GM19397 (cell line): ENCODE measurements around the gene TLN1.

ENCODE experiments used
- ATAC-seq: cut with Tn5 transposase; IDR thresholded peaks from one replicate; pipeline ENCODE4 v1.9.1; 2021; ENCODE audit warnings: mild to moderate bottlenecking, moderate library complexity; ENCODE audit not compliant: unreplicated experiment

The TLN1 gene

GRCh38 chr9:35686222-35687203 is 45.5 kb downstream of the TLN1 start:
- no peak for ATAC-seq

GRCh38 chr9:35685506-35685905 is 46.5 kb downstream of the TLN1 start:
- ATAC-seq, result no peak

- no peak for ATAC-seq
These were observed 47.1 kb downstream of the TLN1 start for GRCh38 chr9:35684921-35685320.

GRCh38 chr9:35683323-35683722 is 48.7 kb downstream of the TLN1 start:
- no peak for ATAC-seq

GRCh38 chr9:35682520-35683315 is 49.3 kb downstream of the TLN1 start:
- no peak for ATAC-seq

GRCh38 chr9:35682051-35682450 is 49.9 kb downstream of the TLN1 start:
- no peak for ATAC-seq

GRCh38 chr9:35681341-35682002 is 50.5 kb downstream of the TLN1 start:
- no peak for ATAC-seq

GRCh38 chr9:35680331-35681105 is 51.5 kb downstream of the TLN1 start:
- ATAC-seq, result no peak

GRCh38 chr9:35679766-35680330 is 52.1 kb downstream of the TLN1 start:
- ATAC-seq, result no peak

- ATAC-seq, result no peak
These were observed 52.9 kb downstream of the TLN1 start for GRCh38 chr9:35679091-35679490.

GRCh38 chr9:35675732-35676392 is 56.1 kb downstream of the TLN1 start:
- no peak for ATAC-seq

- ATAC-seq, result no peak
These were observed 56.8 kb downstream of the TLN1 start for GRCh38 chr9:35675204-35675603.

- no peak for ATAC-seq
These were observed 58.0 kb downstream of the TLN1 start for GRCh38 chr9:35674025-35674361.

GRCh38 chr9:35673132-35674024 is 58.6 kb downstream of the TLN1 start, which contains the start of gene CA9:
Gene CA9, plus strand, starts transcription at chr9:35673928. Its CDS starts 32 bp downstream, at chr9:35673960.
- ATAC-seq, result no peak

GRCh38 chr9:35669331-35670145 is 62.5 kb downstream of the TLN1 start:
- no peak for ATAC-seq

- no peak for ATAC-seq
These were observed 64.1 kb downstream of the TLN1 start for GRCh38 chr9:35667939-35668338.

GRCh38 chr9:35666549-35666948 is 65.4 kb downstream of the TLN1 start:
- no peak for ATAC-seq

GRCh38 chr9:35666045-35666444 is 66.0 kb downstream of the TLN1 start:
- no peak for ATAC-seq
